ENCODE data around the gene PROZ.

DNA sequence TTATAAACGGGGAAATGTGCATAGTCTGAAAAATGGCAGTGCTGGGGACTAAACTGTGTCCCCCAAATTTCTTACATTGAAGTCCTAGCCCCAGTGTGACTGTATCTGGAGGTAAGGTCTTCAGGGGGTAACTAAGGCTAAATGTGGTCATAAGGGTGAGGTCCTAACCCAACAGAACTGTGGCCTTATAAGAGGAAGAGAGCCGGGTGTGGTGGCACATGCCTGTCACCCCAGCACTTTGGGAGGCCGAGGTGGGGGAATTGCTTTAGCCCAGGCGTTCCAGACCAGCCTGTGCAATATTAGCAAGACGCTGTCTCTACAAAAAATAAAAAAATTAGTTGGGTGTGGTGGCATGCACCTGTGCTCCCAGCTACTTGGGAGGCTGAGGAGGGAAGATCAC is 17.8 kb downstream of the PROZ start:
- TF ChIP-seq, protein P1, sequence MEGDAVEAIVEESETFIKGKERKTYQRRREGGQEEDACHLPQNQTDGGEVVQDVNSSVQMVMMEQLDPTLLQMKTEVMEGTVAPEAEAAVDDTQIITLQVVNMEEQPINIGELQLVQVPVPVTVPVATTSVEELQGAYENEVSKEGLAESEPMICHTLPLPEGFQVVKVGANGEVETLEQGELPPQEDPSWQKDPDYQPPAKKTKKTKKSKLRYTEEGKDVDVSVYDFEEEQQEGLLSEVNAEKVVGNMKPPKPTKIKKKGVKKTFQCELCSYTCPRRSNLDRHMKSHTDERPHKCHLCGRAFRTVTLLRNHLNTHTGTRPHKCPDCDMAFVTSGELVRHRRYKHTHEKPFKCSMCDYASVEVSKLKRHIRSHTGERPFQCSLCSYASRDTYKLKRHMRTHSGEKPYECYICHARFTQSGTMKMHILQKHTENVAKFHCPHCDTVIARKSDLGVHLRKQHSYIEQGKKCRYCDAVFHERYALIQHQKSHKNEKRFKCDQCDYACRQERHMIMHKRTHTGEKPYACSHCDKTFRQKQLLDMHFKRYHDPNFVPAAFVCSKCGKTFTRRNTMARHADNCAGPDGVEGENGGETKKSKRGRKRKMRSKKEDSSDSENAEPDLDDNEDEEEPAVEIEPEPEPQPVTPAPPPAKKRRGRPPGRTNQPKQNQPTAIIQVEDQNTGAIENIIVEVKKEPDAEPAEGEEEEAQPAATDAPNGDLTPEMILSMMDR (IDR thresholded peaks at IDR 0.05; ENCODE audit: insufficient read depth, low read depth, low read length) = no peak
- TF ChIP-seq EZH2 (IDR thresholded peaks at IDR 0.05; ENCODE audit: insufficient read depth, low read length) = no peak

All from astrocyte (in vitro differentiated cells and primary cell).